ENCODE results near the gene CHIC2. TPM values are rescaled to one million over a fixed set of nuclear protein-coding genes. Genes with fewer than 3 reads are reported as not detected.

The CHIC2 gene
- total and polyA plus RNA-seq, 2 of the 8 experiments (the other 6 are each of a cell fraction or from before 2014, with no cell fraction given), result 4.5 to 10.9 TPM

- TF ChIP-seq CEBPB (IDR thresholded peaks at IDR 0.05; ENCODE audit: low read depth, low read length), result no peak
- TF ChIP-seq ASH2L (IDR thresholded peaks at IDR 0.05; ENCODE audit: low read length), result peak; percentile 56
- TF ChIP-seq CBX5 (IDR thresholded peaks at IDR 0.05; ENCODE audit: low read depth, low read length), result no peak
- no peak; the same call in 1 of the 2 replicates for TF ChIP-seq KDM1A (IDR thresholded peaks at IDR 0.05; ENCODE audit: borderline replicate concordance, low read length)
- no peak for TF ChIP-seq GTF2F1 (IDR thresholded peaks at IDR 0.05; ENCODE audit: borderline replicate concordance, low read depth, low read length)
- no peak for TF ChIP-seq SP1 (IDR thresholded peaks at IDR 0.05; ENCODE audit: low read depth, low read length)
- TF ChIP-seq EP300 (IDR thresholded peaks at IDR 0.05; ENCODE audit: borderline replicate concordance in 1 of 2, low read depth in 2 of 2, low read length in 2 of 2), result no peak
- no peak for TF ChIP-seq BACH1 (IDR thresholded peaks at IDR 0.05; ENCODE audit: low read length)
- peak; percentile 57; the same call in 1 of the 2 replicates for TF ChIP-seq CREB1 (IDR thresholded peaks at IDR 0.05)
- peak; percentile 56 for TF ChIP-seq RNF2 (IDR thresholded peaks at IDR 0.05; ENCODE audit: borderline replicate concordance, low read depth, low read length, missing control alignments, poor library complexity, severe bottlenecking)
- no peak for TF ChIP-seq TAF7 (optimal IDR thresholded peaks at IDR 0.05; ENCODE audit: borderline replicate concordance, low read depth, low read length)
- peak; percentile 77 for TF ChIP-seq KDM4A (IDR thresholded peaks at IDR 0.05; ENCODE audit: low read depth, low read length, severe bottlenecking)
- TF ChIP-seq ZNF274 (IDR thresholded peaks at IDR 0.05; ENCODE audit: borderline replicate concordance, extremely low read depth, low read length), result no peak
- no peak for TF ChIP-seq TBP (IDR thresholded peaks at IDR 0.05; ENCODE audit: low read depth, low read length)
- TF ChIP-seq CBX8 (IDR thresholded peaks at IDR 0.05; ENCODE audit: borderline replicate concordance, low read depth, low read length), result no peak
- TF ChIP-seq BCL11A (IDR thresholded peaks at IDR 0.05; ENCODE audit: low read depth in 2 of 2, low read length in 2 of 2), result no peak
These were observed 35.6 kb upstream of the CHIC2 start, which contains the start of gene GSX2 (continued) for GRCh38 chr4:54099748-54100574.

Data from H1 (cell line).